GM18870 (cell line): ENCODE results near the gene TAS2R60.
A peak's percentile ranks its signal among the peaks of the same experiment; 100 is the strongest.

Source experiments
- ATAC-seq: cut with Tn5 transposase; IDR thresholded peaks from one replicate; pipeline ENCODE4 v1.9.1; 2021; ENCODE audit warnings: moderate library complexity; ENCODE audit not compliant: unreplicated experiment

The TAS2R60 gene

DNA sequence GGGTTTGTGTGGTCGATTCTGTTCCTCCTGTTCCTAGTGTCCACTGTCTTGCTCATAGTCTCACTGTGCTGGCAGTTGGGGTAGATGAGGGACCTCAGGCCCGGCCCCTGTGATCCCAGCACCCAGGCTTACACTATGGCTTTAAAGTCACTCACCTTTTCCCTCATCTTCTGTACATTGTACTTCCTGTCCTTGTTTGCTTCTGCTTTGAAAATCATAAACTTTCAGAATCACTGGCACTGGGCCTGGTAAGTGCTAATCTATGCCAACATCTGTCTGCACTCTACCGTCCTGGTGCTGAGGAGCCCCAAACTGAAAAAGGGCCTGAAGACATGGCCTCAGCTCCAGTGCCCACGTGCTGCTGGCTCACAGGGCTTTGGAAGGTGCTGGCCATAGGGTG is 5.7 kb upstream of the TAS2R60 start:
- ATAC-seq, result peak; percentile 37

- ATAC-seq, result no peak
These were observed 3.4 kb upstream of the TAS2R60 start for GRCh38 chr7:143439866-143440265.

GRCh38 chr7:143444063-143444782 is 970 bp downstream of the TAS2R60 start:
- no peak for ATAC-seq

DNA sequence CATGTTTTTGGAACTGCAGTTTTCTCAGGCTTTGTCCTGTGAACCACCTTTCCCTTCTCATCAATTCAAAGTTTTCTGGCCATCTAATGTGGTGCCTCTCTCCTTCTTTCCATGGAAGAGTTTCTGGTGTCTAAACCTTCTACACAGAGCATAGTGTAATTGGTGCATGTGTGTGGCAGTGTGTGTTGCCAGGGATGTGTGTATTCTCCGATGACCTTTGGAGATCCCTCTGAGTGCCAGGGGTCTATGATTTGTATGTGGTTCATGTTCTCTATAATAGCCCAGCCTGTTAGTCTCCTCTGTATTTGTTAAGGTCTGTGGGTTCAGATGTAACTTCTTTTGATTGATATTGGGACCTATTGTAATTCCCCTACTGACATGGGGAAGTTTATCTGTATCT is 1.5 kb downstream of the TAS2R60 start:
- ATAC-seq, result no peak

- no peak for ATAC-seq
These were observed 4.2 kb downstream of the TAS2R60 start for GRCh38 chr7:143447466-143447865.

DNA sequence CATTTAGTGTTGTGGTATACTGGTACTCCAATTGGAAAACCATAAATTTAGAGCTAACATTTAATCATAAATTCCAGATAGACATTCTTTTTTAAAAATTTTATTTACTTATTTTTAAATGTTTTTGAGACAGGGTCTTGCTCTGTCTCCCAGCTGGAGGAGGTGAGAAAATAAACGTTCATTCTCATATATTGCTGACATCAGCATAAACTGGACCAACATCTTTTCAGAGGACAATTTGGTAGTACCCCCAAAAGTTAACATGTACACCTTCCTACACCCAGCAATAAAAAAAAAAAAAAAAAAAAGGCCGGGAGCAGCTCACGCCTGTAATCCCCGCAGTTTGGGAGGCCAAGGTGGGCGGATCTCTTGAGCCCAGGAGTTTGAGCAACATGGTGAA is 5.2 kb downstream of the TAS2R60 start:
- no peak for ATAC-seq

GRCh38 chr7:143449793-143450192 is 6.5 kb downstream of the TAS2R60 start:
- ATAC-seq, result no peak

- ATAC-seq, result no peak
These were observed 7.9 kb downstream of the TAS2R60 start for GRCh38 chr7:143451122-143451521.

DNA sequence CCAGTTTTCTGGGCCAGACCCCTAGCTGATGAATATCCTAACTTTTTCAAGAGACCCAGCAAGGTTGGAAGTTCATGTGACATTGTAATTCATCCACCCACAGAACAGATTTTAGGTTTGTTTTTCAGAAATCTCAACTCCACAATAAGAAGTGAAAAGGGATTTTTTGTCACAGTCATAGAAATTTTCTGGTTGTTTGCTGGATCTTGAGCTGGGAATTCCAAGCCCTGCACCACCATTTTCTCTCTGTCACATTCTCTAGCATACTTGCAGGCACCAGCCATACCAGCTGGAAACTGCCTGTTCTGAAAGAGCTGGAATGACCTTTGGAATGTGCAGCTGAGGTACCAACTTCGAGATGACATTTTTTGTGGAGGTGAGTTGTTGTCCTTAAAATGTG is 8.5 kb downstream of the TAS2R60 start:
- no peak for ATAC-seq

DNA sequence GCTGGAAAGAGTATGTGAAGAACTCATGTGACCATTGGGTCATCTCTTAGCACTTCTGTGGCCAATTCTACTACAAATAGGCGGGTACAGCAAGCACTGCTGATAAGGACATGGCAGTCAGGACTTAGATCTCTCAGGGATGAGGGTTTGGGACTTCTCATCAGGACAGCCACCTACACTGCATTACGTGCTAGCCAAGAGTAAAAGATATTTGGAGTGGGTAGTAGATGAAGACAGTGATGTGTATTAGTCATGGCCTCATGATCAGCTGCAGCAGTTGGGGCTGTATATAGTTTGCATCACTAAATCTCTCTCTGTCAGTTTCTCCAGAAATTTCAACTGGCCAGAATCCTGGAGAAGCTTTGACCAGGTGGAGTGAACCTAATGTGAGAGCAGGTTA is 9.2 kb downstream of the TAS2R60 start:
- no peak for ATAC-seq

DNA sequence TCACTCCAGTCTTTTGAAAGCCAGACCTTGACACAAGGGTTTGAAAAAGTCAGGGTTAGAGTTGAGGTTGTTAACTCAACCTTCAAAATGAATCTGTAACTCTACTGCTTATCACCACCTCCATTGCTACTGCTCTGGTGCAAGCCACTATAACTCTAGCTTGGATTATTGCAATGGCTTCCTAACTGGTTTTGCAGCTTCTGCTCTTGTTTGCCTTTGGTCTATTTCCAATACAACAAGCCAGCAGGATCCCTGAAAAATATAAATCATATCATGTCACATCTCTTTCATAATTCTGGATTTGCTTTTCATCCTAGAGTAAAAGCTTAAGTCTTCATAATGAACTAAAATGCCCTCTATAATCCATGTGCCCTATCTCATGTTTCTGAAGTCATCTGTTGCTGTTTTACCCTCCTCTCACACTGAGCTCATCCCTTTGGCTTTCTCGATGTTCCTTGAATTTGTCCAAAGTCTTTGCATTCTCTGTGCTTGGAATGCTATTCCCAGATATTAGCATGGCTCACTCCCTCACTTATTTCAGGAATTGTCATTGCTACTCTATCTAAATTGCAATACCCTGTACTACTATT is 10.9 kb downstream of the TAS2R60 start:
- no peak for ATAC-seq

- ATAC-seq, result no peak
These were observed 12.2 kb downstream of the TAS2R60 start for GRCh38 chr7:143455491-143455890.

- no peak for ATAC-seq
These were observed 12.7 kb downstream of the TAS2R60 start for GRCh38 chr7:143455942-143456341.

- ATAC-seq, result no peak
These were observed 13.9 kb downstream of the TAS2R60 start for GRCh38 chr7:143456992-143457793.

DNA sequence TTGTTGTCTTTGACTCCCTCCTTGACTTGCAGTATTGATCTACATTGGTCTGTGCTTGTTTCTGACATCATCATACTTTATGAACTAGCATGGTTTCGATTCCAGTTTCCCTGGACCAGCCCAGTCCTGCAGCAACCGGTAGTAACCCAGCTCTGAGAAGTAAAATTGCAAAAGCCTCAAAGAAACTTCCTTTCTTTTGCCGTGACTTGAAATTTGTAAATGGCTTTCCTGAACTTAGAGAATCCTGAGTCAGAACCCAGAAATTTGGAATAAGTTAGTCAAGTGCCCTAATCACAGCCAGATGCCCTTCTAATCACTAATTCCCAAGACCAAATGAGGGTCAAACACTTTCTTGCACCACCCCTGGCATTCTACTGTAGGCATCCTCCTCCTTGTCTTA is 15.0 kb downstream of the TAS2R60 start:
- no peak for ATAC-seq

- ATAC-seq, result no peak
These were observed 15.4 kb downstream of the TAS2R60 start for GRCh38 chr7:143458681-143459080.

GRCh38 chr7:143459359-143459758 is 16.1 kb downstream of the TAS2R60 start:
- no peak for ATAC-seq

DNA sequence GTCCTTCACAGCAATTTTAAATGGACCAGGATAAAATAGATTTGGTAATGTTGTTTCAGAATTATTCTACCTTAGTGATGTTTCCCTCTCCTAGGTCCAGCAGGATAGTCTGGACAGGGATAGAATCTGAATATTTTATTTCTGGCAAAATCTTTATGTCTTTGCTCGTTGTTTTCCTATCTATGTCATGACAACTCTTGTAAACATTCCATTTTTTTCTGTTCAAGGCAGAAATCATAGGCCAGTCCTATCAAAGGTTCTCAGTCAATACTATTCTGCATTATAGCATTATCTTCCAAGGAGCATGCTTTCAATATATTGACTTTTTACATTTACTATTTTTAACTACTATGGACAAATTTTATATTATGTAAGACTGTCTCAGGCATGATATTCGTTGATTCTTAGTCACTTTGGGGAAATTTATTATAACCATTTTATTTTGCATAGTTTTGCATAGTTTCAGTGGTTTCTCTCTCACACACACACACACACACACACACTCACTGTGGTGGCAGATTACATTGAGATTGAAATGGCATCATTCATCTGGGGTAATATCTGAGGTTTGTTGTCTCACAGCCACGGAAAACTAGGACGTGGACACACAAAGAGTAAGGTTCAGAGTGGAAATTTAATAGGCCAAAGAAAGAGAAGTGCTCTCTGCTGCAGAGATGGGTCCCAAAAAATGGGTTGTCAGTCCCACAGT is 17.2 kb downstream of the TAS2R60 start:
- no peak for ATAC-seq

DNA sequence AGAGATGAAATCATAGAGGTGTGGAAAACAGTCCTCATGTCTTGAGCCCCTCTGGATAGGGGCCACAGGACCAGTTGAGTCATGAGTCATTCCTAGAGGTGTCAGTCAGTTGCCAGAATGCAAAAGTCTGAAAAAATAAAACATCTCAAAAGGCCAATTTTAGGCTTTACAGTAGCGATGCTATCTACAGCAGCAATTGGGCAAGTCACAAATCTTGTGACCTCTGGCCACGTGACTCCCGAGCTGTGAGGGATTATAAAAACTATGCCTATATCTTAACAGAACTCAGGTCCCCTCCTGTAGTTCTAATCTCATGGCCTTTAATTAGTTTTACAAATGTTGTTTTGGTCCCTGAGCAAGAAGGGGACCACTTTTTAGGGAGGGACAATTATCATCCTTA is 18.8 kb downstream of the TAS2R60 start:
- no peak for ATAC-seq

DNA sequence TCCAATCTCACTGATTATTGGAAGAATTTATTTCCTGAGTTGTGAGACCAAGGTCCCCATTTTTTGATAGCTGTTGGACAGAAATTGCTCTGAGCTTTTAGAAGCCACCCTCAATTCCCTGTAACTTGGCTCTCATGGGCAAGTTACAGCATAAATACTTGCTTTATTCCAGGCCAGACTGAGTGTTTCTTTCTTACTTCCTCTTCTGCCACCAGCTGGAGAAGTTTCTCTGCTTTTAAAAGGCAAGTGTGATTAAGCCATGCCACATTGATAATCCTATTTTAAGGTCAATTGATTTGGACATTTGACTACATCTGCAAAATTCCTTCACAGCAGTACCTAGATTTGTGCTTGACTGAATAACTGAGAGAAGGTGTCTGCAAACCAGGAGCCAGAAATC is 20.3 kb downstream of the TAS2R60 start:
- ATAC-seq, result no peak

DNA sequence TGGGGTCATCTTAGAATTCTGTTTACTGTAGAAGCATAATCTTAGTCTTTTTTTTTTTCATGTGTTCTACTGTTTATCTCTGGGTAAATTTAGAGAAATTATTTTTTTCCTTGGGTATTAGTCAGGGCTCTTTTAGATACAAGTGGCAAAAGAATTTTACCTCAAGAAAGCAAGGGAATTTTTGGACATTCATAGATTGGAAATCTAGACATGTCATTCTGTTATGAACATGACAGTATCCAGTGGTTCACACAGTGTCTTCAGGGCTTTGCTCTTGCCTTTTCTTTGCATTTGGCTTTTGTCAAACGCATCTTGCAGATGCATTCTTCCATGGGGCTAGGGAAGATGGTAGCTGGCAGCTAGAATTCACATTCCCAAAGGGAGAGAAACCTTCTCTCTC is 20.7 kb downstream of the TAS2R60 start:
- no peak for ATAC-seq
